Neural cell (in vitro differentiated cells): ENCODE measurements around the gene DPF1. TPM values are rescaled to one million over a fixed set of nuclear protein-coding genes. Genes with fewer than 3 reads are reported as not detected.

ENCODE experiments used
- H2AFZ ChIP-seq: fragments of 200-600, 300-800 bp; sonication (generic), shearing (Covaris generic); 2 replicates; pipeline ENCODE4 v1.6.0; 2014; ENCODE audit warnings: low read depth, mild to moderate bottlenecking, antibody characterized with exemption, low read length, moderate library complexity
- H3F3A ChIP-seq: fragments of 200-600 bp; shearing (Covaris generic); 2 replicates; pipeline ENCODE4 v1.6.1; 2016; ENCODE audit warnings: mild to moderate bottlenecking, moderate library complexity, mixed read lengths, antibody characterized with exemption, low read length; ENCODE audit not compliant: insufficient read depth, poor library complexity, severe bottlenecking
- H3K27ac ChIP-seq: fragments of 200-600, 300-800 bp; sonication (generic), shearing (Covaris generic); 2 replicates; pipeline ENCODE4 v1.5.1; 2014; ENCODE audit warnings: mild to moderate bottlenecking, low read length, moderate library complexity
- H3K27me3 ChIP-seq: fragments of 300-800, 200-600 bp; sonication (generic), shearing (Covaris generic); 2 replicates; pipeline ENCODE4 v1.6.0; 2014; ENCODE audit warnings: mild to moderate bottlenecking, low read depth, low read length, moderate library complexity; ENCODE audit not compliant: insufficient read depth
- H3K36me3 ChIP-seq: fragments of 300-800, 200-600 bp; sonication (generic), shearing (Covaris generic); 2 replicates; pipeline ENCODE4 v1.5.1; 2014; ENCODE audit warnings: mild to moderate bottlenecking, antibody characterized with exemption, low read length, moderate library complexity; ENCODE audit not compliant: insufficient read depth
- H3K4me2 ChIP-seq: fragments of 300-800, 200-600 bp; sonication (generic), shearing (Covaris generic); 2 replicates; pipeline ENCODE4 v1.6.0; 2014; ENCODE audit warnings: mild to moderate bottlenecking, low read length
- H3K4me3 ChIP-seq: fragments of 300-800, 200-600 bp; sonication (generic), shearing (Covaris generic); 2 replicates; pipeline ENCODE4 v1.5.1; 2014; ENCODE audit warnings: mild to moderate bottlenecking, low read length, moderate library complexity
- H3K79me2 ChIP-seq: fragments of 200-600 bp; shearing (Covaris generic); replicated peaks from 2 replicates; pipeline ENCODE4 v1.6.0; 2014; ENCODE audit warnings: mild to moderate bottlenecking, low read length, moderate library complexity; ENCODE audit not compliant: insufficient read depth
- H3K9ac ChIP-seq: fragments of 300-800, 200-600 bp; sonication (generic), shearing (Covaris generic); 2 replicates; pipeline ENCODE4 v1.6.1; 2016; ENCODE audit warnings: mild to moderate bottlenecking, low read length, mixed read lengths
- H3K9me2 ChIP-seq: fragments of 200-600 bp; shearing (Covaris generic); 2 replicates; pipeline ENCODE4 v1.6.1; 2016; ENCODE audit warnings: mild to moderate bottlenecking, low read length, mixed read lengths; ENCODE audit not compliant: insufficient read depth
- H3K9me3 ChIP-seq: fragments of 200-600, 300-800 bp; sonication (generic), shearing (Covaris generic); 2 replicates; pipeline ENCODE4 v1.6.1; 2016; ENCODE audit warnings: mild to moderate bottlenecking, mixed run types, low read length, moderate library complexity, mixed read lengths
- H4K20me1 ChIP-seq: fragments of 200-600 bp; shearing (Covaris generic); 2 replicates; pipeline ENCODE4 v1.6.1; 2016; ENCODE audit warnings: mild to moderate bottlenecking, mixed run types; ENCODE audit not compliant: insufficient read depth
- EP300 ChIP-seq: fragments of 450-650 bp; conservative IDR thresholded peaks from 2 replicates; pipeline ENCODE4 v1.6.1; 2014; ENCODE audit warnings: antibody characterized with exemption, mild to moderate bottlenecking, moderate library complexity; ENCODE audit not compliant: poor library complexity, severe bottlenecking
- EZH2 ChIP-seq: fragments of 200-600, 300-800 bp; shearing (Covaris generic), sonication (generic); IDR thresholded peaks from 2 replicates; pipeline ENCODE4 v1.6.1; 2014; ENCODE audit warnings: antibody characterized with exemption, low read length, borderline replicate concordance, mild to moderate bottlenecking; ENCODE audit not compliant: insufficient read depth, poor library complexity, severe bottlenecking
- MXI1 ChIP-seq: fragments of 450-650 bp; conservative IDR thresholded peaks from 2 replicates; pipeline ENCODE4 v1.6.1; 2014; ENCODE audit warnings: antibody characterized with exemption, mild to moderate bottlenecking; ENCODE audit not compliant: poor library complexity, severe bottlenecking
- POLR2AphosphoS5 ChIP-seq: IDR thresholded peaks from 2 replicates; pipeline ENCODE4 v1.6.1; 2012
- RAD21 ChIP-seq: fragments of 450-650 bp; conservative IDR thresholded peaks from 2 replicates; pipeline ENCODE4 v1.6.1; 2014; ENCODE audit warnings: antibody characterized with exemption, mild to moderate bottlenecking, moderate library complexity
- SMC3 ChIP-seq: fragments of 450-650 bp; conservative IDR thresholded peaks from 2 replicates; pipeline ENCODE4 v1.6.1; 2014; ENCODE audit warnings: antibody characterized with exemption, mild to moderate bottlenecking, moderate library complexity; ENCODE audit not compliant: poor library complexity
- TAF1 ChIP-seq: IDR thresholded peaks from 2 replicates; pipeline ENCODE4 v1.6.1; 2012; ENCODE audit warnings: low read depth
- polyA plus RNA-seq: library from polyadenylated mRNA; depleted of rRNA; stranded (reverse); fragments of >200 nt; gene quantifications from 2 replicates; pipeline ENCODE4 v1.2.3, GENCODE V29; 2014
- TF ChIP-seq, protein P1 (sequence below): fragments of 450-650 bp; IDR thresholded peaks from 2 replicates; pipeline ENCODE4 v1.5.1; 2014; ENCODE audit warnings: antibody characterized with exemption, mild to moderate bottlenecking, moderate library complexity; ENCODE audit not compliant: poor library complexity, severe bottlenecking
- TF ChIP-seq, protein P2 (sequence below): IDR thresholded peaks from 2 replicates; pipeline ENCODE4 v1.6.1; 2012; ENCODE audit warnings: borderline replicate concordance

Gene DPF1
- polyA plus RNA-seq, 1 donor from 2014 or later: 118 TPM

DNA sequence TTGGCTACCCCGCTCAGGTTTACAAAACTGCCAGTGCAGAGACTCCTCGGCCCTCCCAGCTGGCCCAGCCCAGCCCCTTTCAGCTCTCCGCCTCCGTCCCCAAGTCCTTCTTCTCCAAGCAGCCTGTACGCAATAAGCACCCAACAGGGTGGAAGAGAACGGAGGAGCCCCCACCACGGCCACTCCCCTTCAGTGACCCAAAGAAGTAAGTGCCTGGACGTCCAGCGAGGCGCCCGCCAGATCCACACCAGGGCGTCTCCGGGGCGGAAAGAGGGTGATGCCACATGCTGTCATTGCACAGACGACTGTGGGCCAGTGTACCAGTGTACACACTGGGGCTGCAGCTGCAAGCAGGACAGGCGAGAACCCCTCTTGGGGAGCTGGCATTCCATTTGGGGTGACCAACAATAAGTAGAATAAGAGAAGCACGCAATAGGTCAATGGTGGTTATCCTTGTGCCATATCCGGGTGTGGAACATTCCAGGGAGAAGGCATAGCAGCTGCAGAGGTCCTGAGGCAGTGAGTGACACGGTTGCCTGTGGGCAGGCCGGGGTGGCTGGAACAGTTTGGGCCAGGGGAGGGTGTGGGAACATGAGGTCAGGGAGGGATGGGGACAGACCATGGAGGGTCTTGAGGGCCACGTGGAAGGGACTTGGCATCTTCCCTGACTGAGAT lies 41.3 kb downstream of the DPF1 start:
- H3K9me3 ChIP-seq: no peaks in the 10 kb centered on the region
- no peaks in the 10 kb centered on the region for H3K27me3 ChIP-seq
- H3K4me3 ChIP-seq: no peak overlapping the region
- no peak overlapping the region for H3K27ac ChIP-seq
- no peaks in the 10 kb centered on the region for H3K9me2 ChIP-seq
- no peak overlapping the region for H3K9ac ChIP-seq
- no peak overlapping the region for H2AFZ ChIP-seq
- no peaks in the 10 kb centered on the region for H3K79me2 ChIP-seq
- H3K4me2 ChIP-seq: no peak overlapping the region
- H3K36me3 ChIP-seq: no peaks in the 10 kb centered on the region
- H4K20me1 ChIP-seq: no peaks in the 10 kb centered on the region
- TF ChIP-seq, protein P1, sequence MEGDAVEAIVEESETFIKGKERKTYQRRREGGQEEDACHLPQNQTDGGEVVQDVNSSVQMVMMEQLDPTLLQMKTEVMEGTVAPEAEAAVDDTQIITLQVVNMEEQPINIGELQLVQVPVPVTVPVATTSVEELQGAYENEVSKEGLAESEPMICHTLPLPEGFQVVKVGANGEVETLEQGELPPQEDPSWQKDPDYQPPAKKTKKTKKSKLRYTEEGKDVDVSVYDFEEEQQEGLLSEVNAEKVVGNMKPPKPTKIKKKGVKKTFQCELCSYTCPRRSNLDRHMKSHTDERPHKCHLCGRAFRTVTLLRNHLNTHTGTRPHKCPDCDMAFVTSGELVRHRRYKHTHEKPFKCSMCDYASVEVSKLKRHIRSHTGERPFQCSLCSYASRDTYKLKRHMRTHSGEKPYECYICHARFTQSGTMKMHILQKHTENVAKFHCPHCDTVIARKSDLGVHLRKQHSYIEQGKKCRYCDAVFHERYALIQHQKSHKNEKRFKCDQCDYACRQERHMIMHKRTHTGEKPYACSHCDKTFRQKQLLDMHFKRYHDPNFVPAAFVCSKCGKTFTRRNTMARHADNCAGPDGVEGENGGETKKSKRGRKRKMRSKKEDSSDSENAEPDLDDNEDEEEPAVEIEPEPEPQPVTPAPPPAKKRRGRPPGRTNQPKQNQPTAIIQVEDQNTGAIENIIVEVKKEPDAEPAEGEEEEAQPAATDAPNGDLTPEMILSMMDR: no peak
- TF ChIP-seq RAD21: no peak
- no peaks in the 10 kb centered on the region for H3F3A ChIP-seq

DNA sequence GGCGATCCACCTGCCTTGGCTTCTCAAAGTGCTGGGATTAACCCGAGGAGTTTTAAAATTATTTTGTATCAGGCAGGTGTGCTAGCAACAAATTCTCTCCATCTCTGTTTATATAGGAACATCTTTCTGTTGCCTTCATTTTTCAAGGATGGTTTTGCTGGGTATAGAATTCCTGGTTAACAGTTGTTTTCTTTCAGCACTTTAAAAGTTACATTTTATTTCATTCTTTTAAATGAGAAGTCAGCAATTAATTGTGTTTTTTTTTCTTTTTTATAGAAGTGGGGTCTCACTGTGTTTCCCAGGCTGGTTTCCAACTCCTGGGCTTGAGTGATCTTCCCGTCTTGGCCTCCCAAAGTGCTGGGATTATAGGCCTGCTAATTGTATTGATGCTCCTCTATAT lies 44.0 kb downstream of the DPF1 start:
- H3K79me2 ChIP-seq: no peaks in the 10 kb centered on the region
- H3K9ac ChIP-seq: no peak overlapping the region
- no peaks in the 10 kb centered on the region for H4K20me1 ChIP-seq
- no peaks in the 10 kb centered on the region for H3K36me3 ChIP-seq
- H3K27me3 ChIP-seq: no peaks in the 10 kb centered on the region
- TF ChIP-seq, protein P2, sequence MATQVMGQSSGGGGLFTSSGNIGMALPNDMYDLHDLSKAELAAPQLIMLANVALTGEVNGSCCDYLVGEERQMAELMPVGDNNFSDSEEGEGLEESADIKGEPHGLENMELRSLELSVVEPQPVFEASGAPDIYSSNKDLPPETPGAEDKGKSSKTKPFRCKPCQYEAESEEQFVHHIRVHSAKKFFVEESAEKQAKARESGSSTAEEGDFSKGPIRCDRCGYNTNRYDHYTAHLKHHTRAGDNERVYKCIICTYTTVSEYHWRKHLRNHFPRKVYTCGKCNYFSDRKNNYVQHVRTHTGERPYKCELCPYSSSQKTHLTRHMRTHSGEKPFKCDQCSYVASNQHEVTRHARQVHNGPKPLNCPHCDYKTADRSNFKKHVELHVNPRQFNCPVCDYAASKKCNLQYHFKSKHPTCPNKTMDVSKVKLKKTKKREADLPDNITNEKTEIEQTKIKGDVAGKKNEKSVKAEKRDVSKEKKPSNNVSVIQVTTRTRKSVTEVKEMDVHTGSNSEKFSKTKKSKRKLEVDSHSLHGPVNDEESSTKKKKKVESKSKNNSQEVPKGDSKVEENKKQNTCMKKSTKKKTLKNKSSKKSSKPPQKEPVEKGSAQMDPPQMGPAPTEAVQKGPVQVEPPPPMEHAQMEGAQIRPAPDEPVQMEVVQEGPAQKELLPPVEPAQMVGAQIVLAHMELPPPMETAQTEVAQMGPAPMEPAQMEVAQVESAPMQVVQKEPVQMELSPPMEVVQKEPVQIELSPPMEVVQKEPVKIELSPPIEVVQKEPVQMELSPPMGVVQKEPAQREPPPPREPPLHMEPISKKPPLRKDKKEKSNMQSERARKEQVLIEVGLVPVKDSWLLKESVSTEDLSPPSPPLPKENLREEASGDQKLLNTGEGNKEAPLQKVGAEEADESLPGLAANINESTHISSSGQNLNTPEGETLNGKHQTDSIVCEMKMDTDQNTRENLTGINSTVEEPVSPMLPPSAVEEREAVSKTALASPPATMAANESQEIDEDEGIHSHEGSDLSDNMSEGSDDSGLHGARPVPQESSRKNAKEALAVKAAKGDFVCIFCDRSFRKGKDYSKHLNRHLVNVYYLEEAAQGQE: no peak
- TF ChIP-seq EZH2 (no peak), TAF1 (no peak), EP300 (no peak), MXI1 (no peak), SMC3 (no peak), RAD21 (no peak), POLR2AphosphoS5 (no peak)
- TF ChIP-seq, protein P1: no peak
- H3K4me3 ChIP-seq: no peak overlapping the region
- H3K4me2 ChIP-seq: no peak overlapping the region
- no peaks in the 10 kb centered on the region for H3F3A ChIP-seq
- H3K27ac ChIP-seq: no peak overlapping the region
- H2AFZ ChIP-seq: no peak overlapping the region
- no peaks in the 10 kb centered on the region for H3K9me2 ChIP-seq
- no peaks in the 10 kb centered on the region for H3K9me3 ChIP-seq
